Fibroblast of skin of scalp (primary cell): ENCODE data around the gene FGD2.
A peak's percentile ranks its signal among the peaks of the same experiment; 100 is the strongest.

Source experiments
- DNase-seq: peaks from one replicate; pipeline ENCODE4 v3.0.0-alpha.2; 2013

Gene FGD2

DNA sequence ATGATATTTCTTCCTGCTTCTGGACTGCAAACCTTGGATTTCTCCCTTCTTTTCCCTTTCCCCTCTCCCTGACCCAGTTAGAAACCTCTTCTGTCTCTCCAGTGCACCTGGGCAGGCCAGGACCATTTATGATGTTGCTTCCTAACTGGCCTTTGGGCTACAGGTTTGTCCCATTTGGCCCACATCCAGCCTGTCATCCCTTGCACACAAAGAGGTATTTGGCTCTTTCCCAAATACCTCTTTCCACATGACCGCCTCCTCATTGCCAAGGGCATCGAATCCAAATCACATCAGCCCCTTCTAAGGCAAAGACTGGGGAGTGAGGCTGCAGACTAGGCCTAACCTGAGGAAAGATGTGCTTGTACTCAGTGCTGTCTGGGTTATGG lies 13.6 kb downstream of the FGD2 start:
- no peak for DNase-seq

DNA sequence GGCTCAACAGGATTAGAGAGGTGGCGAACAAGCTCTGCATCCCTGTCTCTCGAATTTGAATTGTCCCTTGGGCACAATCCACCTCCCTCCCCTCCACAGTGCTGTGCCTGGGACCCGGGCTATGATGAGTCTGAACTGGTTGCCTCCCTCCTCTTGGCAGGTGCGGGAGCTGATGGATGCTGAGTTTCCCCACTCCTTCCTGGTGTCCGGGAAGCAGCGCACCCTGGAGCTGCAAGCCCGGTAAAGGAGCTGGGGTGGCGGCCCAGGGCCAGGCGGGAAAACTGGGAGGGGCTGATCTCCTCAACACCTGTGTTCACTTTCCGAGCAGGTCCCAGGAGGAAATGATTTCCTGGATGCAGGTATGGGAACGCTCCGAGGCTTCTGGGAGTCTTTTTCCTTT lies 14.9 kb downstream of the FGD2 start:
- DNase-seq: no peak

DNA sequence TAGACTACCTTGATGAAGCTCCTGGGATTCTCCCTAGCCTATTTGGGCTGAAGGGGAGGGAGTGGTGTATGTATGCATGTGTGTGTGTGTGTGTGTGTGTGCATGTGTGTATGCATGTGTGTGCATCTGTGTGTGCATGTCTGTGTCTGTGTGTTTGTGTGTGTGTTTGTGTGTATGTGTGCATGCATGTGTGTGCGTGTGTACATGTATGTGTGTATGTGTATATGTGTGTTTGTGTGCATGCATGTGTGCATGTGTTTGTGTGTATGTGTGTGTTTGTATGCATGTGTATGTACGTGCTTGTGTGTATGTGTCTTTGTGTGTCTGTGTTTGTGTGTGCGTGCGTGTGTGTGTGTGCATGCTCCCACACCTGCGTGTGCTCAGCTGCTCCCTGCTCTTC lies 15.4 kb downstream of the FGD2 start:
- no peak for DNase-seq

DNA sequence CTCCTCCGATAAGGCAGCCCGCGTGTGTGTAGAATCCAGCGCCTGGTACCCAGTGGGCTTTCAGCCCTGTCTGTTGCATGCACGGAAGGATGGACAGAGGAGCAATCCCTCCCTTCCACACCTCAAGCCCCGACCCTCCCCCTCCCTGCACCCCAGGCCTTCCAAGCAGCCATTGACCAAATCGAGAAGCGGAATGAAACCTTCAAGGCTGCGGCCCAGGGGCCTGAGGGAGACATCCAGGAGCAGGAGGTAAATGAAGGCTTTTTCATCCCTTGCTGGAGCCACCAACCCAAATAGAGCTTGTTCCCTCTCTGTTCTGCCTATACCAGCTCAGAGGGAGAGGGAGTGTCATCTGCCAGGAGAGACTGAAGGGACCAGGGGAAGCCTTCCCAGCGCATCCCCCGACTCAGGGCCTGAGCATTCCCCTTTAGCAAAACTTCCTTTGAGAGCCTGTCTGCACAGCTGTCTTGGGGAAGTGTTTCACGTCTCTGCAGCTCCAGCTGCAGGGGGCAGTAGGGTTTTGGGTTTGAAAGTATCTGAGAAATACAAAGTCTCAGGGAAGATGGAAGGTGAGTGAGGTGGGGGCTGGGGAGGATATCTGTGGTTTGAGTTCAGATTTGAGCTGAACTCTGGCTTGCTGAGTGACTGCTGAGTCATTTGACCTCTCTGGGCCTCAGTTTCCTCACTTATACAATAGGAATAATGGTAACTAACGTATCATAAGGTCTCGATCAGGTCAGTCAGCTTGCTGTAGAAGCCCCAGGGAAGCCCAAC lies 16.1 kb downstream of the FGD2 start:
- DNase-seq: peak; percentile 52

DNA sequence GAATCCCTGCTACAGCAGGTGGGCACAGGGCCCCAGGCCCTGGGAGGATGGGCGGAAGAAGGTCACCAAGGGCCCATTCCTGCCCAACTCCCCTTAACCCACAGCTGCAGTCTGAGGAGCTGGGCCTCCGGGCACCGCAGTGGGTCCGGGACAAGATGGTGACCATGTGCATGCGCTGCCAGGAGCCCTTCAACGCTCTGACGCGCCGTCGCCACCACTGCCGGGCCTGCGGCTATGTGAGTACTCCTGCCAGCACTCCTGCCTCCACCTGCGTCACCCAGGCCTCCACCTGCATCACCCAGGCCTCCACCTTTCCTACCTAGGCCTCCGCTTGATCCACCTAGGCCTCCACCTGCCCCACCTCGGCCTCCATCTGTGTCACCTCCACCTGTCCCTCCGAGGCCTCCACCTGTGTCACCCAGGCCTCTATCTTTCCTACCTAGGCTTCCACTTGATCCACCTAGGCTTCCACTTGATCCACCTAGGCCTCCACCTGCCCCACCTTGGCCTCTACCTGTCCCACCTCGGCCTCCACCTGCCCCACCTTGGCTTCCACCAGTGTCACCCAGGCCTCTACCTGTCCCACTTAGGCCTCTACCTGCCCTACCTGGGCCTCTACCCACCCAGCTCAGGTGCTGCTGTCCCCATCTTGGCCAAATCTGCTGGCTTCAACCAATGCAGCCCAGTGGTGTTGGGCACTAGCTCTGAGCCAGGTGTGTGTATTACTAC lies 16.8 kb downstream of the FGD2 start:
- DNase-seq: no peak

DNA sequence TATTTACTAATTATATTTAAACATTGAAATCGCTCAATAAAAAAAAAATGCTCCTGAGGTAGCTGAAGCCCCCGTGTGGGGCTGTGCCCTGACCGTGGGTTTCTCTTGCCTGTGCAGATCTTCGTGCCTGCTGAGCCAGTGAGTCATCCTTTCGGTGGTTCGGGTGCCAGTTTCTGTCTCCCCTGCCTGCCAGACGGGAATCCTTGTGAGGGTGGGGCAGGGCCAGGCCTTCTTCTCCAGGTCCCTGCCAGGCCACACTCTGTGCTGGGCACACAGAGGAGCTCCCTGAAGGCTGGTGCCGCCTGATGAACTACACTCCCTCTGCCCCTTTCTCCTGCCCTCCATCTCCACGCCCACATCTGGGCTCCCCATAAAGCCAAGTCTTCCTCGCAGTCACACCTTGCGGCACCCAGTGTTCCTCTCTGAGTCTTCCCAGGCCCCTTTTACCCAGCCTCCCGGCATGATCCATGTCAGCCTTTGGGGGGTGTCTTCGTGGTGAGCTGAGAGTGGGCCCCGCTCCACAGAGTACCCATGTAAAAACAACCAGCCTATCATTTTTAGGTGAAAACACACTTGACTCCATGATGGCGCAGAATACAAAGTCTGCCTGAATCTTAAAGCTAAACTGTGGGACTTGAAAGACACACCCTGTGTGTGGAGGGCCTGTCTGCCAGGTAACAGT lies 19.3 kb downstream of the FGD2 start:
- DNase-seq: peak; percentile 45

DNA sequence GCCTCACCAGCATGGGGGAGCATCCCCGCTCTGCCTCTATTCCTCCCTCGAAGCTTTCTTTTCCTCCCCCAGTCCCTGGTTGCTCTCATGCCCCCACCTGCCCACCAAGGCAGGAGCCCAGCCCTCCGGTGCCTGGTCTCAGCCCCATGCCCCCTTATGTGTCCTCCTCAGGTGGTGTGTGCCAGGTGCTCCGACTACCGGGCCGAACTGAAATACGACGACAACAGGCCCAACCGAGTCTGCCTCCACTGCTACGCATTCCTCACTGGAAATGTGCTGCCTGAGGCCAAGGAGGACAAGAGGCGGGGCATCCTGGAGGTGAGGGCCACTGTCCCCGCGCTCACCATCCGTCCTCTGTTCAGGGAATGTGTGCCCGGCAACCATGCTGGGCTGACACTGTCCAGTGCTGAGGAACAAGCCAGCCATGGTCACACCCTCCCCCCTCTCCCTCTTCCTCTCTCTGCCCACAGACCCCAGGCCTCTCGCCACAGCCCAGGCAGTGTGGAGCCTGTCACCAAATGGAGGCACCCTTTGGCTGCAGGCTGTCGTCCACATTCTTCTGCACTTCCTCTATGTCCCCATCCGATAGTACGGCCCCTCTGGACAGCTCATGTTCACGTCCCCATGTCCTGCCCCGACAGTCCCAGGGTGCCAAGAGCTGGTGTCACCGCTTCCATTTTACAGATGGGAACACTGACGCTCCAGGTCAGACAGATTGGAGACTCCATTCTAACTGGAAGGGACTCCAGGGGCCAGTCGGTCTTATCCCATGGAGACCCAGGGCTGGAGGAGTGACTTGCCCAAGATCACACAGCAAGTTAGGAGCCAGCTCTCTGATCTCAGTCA lies 20.4 kb downstream of the FGD2 start:
- no peak for DNase-seq

DNA sequence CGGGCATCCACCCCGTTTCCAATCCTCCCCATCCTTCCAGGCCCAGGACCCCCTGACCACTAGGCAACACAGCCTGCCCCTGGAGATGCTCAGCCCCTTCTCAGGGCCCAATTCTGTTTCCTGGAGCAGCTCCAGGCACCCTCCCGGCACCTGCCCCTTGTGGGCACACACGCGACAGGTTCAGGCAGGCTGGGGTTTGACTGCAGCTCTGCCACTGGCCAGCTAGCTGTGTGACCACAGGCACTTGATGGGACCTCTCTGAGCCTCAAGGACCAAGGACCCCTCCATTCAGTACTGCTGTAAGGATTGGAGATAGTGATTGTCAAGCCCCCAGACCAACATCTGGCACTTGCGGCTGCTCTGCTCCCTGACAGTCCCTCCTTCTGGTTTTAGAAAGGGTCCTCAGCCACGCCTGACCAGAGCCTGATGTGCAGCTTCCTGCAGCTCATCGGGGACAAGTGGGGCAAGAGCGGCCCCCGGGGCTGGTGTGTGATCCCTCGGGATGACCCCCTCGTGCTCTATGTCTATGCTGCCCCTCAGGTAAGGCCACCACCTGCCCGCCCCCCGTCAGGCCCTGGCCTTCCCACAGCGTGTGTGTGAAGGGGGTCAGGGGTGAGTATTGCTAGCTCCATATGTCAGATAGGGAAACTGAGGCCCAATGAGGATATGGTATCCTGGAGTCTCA lies 21.7 kb downstream of the FGD2 start:
- no peak for DNase-seq

DNA sequence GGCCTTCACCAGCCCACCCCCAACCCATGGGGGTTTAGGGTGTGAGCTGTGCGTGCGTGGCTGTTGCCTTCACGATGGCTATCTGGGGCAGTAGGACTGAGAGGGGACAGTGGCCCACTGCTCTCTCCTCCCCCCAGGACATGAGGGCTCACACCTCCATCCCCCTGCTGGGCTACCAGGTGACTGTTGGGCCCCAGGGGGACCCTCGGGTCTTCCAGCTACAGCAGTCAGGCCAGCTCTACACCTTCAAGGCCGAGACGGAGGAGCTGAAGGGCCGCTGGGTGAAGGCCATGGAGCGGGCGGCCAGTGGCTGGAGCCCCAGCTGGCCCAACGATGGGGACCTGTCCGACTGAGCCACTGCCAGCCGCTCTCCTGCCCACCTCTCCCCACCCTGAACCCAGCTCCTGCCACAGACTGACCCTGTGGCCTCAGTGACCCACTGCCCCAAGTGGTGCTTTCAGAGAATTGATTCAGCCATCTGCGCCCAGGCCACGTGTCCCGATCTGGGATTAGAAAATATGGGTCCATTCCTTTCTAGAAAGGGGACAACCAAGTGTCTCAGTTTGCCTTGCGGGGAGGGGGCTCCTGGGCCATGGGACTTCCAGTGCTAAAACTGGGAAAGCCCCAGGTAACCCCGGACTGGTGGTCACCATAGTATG lies 22.5 kb downstream of the FGD2 start:
- no peak for DNase-seq

DNA sequence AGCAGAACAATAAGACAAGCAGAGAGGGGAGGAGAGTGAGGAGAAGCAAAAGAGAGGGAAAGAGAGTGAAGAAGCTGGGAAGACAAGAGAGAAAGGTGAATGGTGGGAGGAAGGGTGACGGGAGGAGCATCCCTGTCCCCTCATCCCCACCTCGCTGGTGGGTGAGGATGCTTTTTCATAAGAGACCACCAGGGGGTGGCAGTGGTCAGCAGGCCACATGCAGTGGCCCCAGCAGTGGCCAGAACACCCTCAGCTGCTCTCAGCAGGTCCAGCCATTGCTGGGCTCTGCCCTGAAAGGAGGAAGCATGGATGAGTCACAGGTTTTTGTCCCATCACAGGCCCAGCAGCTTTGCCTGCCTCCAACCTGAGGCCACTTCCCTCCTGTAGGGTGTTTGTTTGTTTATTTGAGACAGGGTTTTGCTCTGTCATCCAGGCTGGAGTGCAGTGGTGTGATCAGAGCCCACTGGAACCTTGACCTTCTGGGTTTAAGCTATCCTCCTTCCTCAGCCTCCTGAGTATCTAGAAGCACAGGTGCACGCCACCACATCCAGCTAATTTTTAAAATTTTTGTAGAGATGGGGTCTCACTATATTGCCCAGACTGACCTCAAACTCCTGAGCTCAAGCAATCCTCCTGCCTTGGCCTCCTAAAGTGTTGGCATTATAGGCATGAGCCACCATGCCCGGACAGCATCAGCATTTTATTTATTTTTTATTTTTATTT lies 24.0 kb downstream of the FGD2 start:
- DNase-seq: peak; percentile 83

DNA sequence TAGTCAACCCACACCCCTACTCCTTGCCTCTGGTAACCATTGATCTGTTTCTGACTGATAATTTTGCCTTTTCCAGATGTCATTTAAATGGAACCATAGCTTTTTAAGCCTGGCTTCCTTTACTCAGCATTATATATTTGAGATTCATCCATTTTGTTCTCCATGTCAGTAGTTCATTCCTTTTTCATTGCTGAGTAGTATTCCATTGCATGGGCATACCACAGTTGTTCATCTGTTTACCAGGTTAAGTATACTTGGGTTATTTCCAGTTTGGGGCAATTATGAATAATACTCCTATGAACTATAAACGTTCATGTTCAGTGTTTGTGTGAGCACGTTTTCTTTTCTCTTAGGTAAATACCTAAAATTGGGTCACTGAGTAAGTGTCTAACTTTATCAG lies 25.1 kb downstream of the FGD2 start:
- DNase-seq: no peak

DNA sequence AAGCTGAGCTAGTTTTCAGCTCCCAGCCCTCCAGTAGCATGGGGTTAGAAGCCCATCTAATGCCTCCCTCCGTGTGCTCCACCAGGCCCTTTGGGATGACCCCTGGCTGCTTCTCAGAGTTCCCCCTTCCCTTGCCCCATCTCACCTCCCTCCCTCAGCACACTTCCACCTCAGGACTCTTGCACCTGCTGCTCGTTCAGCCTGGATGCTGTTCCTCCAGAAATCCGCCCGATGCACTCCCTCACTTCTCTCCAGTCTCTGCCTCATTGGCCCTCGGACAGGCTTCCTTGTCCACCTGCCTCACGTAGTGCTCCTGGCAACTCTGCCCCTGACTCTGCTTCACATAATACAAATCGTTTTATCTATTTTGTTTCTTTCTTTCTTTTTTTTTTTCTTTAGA lies 26.8 kb downstream of the FGD2 start:
- DNase-seq: no peak

DNA sequence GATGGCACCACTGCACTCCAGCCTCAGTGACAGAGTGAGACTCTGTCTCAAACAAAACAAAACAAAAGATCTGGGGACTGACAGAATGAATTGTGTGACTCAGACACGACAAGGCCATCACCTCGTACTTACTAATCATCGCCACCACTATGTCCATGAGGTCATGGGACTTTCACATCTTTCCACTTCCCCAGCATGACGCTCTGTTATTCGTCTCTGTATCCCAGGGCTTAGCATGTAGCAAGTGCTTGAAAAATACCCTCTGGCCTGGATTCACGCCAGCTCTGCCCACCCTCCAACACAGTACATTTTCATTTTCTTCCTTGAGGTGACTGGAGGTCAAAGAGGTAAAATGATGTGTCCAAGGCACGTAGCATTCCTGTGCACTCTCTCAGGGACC lies 27.8 kb downstream of the FGD2 start:
- DNase-seq: no peak

DNA sequence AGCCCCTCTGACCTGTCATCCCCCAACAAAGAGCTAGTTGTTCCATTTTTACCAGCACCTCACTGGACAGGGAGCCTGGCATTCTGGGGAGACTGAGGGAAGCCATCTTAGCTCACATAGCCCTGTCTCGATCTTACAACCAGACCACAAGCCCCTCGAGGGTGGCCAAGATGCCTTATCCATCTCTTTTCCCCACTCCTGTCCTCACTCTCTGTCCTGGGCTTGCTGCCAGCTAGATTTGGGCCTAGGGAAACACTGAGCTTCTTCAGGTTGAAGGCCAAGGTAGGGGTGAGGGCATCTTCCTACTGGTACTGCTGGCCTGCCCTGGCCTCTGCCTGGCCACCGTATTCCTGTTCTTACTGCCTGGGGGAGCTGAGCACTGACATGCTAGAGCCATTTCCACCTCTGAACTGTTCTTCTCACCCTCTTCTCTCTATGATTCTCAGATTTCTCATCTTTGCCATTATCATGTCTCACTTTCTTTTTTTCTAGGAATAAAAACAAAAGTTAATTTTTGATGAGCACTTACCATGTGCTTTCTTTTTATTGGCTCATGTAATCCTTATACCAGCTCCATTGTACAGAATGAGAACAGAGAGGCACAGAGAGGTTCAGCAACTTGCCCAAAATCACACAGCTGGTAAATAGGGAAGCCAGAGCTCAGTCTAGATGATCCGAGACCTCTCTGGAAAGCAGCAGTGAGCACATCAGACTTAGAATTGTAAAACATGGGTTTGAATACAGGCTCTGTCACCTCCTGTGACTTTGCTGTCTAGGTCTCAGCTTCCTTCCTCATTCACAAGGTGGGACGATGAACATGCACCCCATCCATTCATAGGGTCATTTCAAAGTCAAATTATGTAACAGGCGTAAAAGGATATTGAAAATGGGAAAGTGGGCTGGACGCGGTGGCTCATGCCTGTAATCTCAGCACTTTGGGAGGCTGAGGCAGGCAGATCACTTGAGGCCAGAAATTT lies 28.7 kb downstream of the FGD2 start:
- no peak for DNase-seq

DNA sequence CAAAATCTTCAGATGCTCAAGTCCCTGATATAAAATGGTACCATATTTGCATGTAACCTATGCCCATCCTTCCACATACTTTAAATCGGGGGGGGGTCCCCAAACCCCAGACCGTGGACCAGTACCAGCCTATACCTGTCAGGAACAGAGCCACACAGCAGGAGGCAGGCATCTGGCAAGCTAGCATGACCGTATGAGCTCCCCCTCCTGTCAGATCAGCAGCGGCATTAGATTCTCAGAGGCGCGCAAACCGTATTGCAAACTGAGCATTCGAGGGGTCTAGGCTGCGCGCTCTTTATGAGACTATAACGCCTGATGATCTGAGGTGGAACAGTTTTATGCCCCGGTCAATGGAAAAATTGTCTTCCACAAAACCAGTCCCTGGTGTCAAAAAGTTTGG lies 30.7 kb downstream of the FGD2 start:
- DNase-seq: no peak

DNA sequence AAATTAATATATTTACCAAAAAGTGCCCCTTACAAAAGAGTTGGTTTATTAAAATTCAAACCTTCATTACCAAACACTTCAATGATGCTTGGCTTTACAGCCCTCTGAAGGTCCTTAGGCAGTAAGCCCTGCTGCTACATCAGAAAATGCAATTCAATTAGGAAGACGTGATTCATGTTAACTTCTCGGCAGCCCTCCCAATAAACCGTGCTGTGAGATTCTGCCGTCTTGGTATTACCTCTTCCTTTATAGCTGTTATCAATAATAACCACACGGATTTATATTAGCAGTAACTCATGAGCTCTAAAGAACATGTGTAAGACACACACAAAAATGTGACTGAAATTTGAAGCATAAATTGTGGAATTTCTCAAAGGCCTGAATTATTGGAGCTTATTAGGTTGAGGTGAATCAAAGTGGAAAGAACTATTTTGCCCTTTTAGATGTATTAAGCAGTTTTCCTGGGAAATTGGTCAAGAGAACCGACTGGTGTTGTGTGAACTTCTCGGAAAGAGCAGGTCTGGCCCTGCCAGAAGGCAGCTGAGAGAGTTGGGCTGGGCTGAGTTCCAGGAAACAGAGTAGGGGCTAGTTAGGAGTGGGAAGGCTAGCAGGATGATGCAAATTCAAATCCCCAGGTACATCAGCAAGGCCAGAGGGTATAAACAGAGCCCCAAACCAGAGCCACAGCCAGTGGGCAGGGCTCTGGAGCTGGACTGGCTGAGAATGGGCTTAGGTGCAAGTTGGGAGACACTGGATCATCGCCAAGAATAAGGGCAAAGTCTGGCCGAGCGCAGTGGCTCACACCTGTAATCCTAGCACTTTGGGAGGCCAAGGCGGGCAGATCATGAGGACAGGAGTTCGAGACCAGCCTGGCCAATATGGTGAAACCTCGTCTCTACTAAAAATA lies 33.1 kb downstream of the FGD2 start:
- DNase-seq: no peak

DNA sequence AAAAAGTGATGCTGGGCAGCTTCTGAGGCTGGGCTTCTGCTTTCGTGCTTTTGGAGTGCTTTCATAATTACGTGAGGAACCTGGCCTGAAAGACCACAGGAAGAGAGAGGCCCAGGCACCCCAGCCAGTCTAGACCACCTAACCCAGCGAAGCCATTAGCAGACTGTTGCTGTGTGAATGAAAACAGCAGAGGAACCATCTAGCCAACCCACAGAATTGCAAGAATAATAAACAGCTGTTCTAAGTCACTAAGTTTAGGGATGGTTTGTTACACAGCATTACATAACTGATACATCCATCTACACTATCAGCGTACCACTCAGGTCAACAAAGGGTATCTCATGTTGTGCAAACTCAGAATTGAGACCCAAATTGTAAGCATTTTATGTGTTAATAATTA lies 34.5 kb downstream of the FGD2 start:
- no peak for DNase-seq

DNA sequence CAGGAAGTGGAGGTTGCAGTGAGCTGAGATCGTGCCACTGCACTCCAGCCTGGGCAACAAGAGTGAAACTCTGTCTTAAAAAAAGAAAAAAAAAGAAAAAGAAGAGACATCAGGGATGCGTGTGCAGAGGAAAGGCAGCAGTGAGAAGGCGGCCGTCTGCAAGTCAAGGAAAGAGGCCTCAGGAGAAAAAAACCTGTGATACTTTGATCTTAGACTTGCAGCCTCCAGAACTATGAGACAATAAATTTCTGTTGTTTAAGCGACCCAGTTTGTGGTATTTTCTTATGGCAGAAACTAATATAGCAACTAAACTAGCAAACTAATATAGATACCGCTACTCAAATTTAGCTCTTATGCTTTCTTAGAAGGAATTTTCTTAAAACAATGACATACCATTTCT lies 36.1 kb downstream of the FGD2 start:
- no peak for DNase-seq

DNA sequence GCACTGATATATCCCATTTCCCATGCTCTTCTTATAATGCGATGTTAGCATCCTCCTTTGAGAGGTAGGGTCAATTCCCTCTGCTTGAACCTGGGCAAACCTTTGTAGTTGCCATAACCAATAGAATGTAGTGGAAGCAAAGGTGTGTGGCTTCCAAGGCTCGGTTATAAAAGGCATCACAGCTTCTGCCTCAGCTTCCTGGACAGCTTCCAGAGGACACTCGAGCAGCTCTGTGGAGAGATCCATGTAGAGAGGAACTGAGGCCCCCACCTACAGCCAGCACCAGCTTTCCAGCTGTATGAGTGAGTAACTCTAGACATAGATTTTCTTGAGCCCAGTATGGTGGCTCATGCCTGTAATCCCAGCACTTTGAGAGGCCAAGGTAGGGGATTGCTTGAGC lies 36.7 kb downstream of the FGD2 start:
- DNase-seq: no peak
